GM23248 (cell line): Measurements from ENCODE around the gene L3MBTL4.

Experiments used
- EZH2 ChIP-seq: fragments of 200-600 bp; sonication (generic); IDR thresholded peaks from 2 replicates; pipeline ENCODE4 v1.6.1; 2018; ENCODE audit warnings: antibody characterized with exemption, mild to moderate bottlenecking; ENCODE audit not compliant: insufficient read depth, poor library complexity, severe bottlenecking
- EZH2phosphoT487 ChIP-seq: fragments of 200-600 bp; sonication (generic); IDR thresholded peaks from 2 replicates; pipeline ENCODE4 v1.6.1; 2018; ENCODE audit warnings: antibody characterized with exemption, moderate library complexity, mild to moderate bottlenecking, low read depth; ENCODE audit not compliant: insufficient read depth

- no peak for TF ChIP-seq EZH2
- no peak for TF ChIP-seq EZH2phosphoT487
Measured at GRCh38 chr18:6017171-6017570, 397.5 kb downstream of the L3MBTL4 start.
